A549 (cell line): ENCODE results near the gene TRIM29. TPM values are rescaled to one million over a fixed set of nuclear protein-coding genes. Genes with fewer than 3 reads are reported as not detected.

ENCODE experiments used
- ATAC-seq, 2 experiments: fragments of 200-7000 bp in 1 of 2; fragments of >200 bp in 1 of 2; cut with Nextera tagmentation in 1 of 2; cut with Tn5 transposase in 1 of 2; 3 replicates each; pipeline versions ENCODE4 v1.8.0 to v1.9.1; 2018 to 2020; ENCODE audit warnings: mild to moderate bottlenecking in 1 of 2, moderate library complexity in 1 of 2
- CTCF ChIA-PET: fragments of 300-600 bp; sonication (Branson Sonifier 250); formaldehyde crosslinking; extraction: SDS; loops from one replicate; lab custom pipeline; 2021; ENCODE audit warnings: antibody characterized with exemption, inconsistent platforms; lab: Yijun Ruan, JAX
- POLR2A ChIA-PET: fragments of 350-600 bp; formaldehyde crosslinking; extraction: SDS; loops from one replicate; lab custom pipeline; 2021; ENCODE audit warnings: antibody characterized with exemption, inconsistent platforms; lab: Yijun Ruan, JAX
- DNase-seq, 2 experiments: peaks; one replicate each; pipeline versions ENCODE4 v3.0.0 to v3.0.0-alpha.2; 2011 to 2016; ENCODE audit warnings: low read depth in 1 of 2, low spot score in 1 of 2
- FAIRE-seq: peaks from 2 replicates; lab custom pipeline; 2011; peaks lifted over from hg19 to GRCh38; lab: Jason Lieb, UNC
- H3K27ac ChIP-seq, 2 experiments: fragments of >200 bp; sonication (Bioruptor Twin); formaldehyde crosslinking; 3 replicates each; pipeline ENCODE4 v1.5.1; 2016 to 2017
- H3K4me1 ChIP-seq: fragments of >200 bp; sonication (Bioruptor Twin); formaldehyde crosslinking; 3 replicates; pipeline ENCODE4 v1.6.1; 2016
- H3K4me2 ChIP-seq: fragments of >200 bp; sonication (Bioruptor Twin); formaldehyde crosslinking; 3 replicates; pipeline ENCODE4 v1.6.1; 2016
- H3K4me3 ChIP-seq: fragments of >200 bp; sonication (Bioruptor Twin); formaldehyde crosslinking; 3 replicates; pipeline ENCODE4 v1.5.1; 2016
- H3K9me3 ChIP-seq: fragments of >200 bp; sonication (Bioruptor Twin); formaldehyde crosslinking; 3 replicates; pipeline ENCODE4 v1.6.1; 2016
- CEBPB ChIP-seq, 2 experiments: fragments of >200 bp in 1 of 2; sonication (Bioruptor Twin) in 1 of 2; formaldehyde crosslinking in 1 of 2; IDR thresholded peaks; 2 replicates each; pipeline ENCODE4 v1.6.1; 2012 to 2016
- CHD4 ChIP-seq: fragments of 200-600 bp; sonication (generic); IDR thresholded peaks from 2 replicates; pipeline ENCODE4 v1.6.1; 2016; ENCODE audit warnings: antibody characterized with exemption, mild to moderate bottlenecking, borderline replicate concordance
- EHMT2 ChIP-seq: fragments of 200-600 bp; sonication (generic); IDR thresholded peaks from 2 replicates; pipeline ENCODE4 v1.6.1; 2016; ENCODE audit warnings: antibody characterized with exemption, low read depth, mild to moderate bottlenecking, moderate library complexity
- FOSB ChIP-seq: fragments of 250-450 bp; sonication (Bioruptor Pico); IDR thresholded peaks from 2 replicates; pipeline ENCODE4 v1.5.0; 2020; ENCODE audit warnings: mild to moderate bottlenecking, moderate library complexity
- FOXS1 ChIP-seq: fragments of 250-450 bp; sonication (Bioruptor Pico); IDR thresholded peaks from 2 replicates; pipeline ENCODE4 v1.5.0; 2020; ENCODE audit warnings: mild to moderate bottlenecking, moderate library complexity
- GATA3 ChIP-seq: IDR thresholded peaks from 2 replicates; pipeline ENCODE4 v1.6.1; 2012; ENCODE audit warnings: borderline replicate concordance
- HDAC2 ChIP-seq: fragments of 200-600 bp; sonication (generic); IDR thresholded peaks from 2 replicates; pipeline ENCODE4 v1.6.1; 2016
- HEYL ChIP-seq: fragments of 250-450 bp; sonication (Bioruptor Pico); IDR thresholded peaks from 2 replicates; pipeline ENCODE4 v1.8.0; 2021; ENCODE audit warnings: mild to moderate bottlenecking, moderate library complexity
- HOXB13 ChIP-seq: fragments of 250-450 bp; sonication (Bioruptor Pico); IDR thresholded peaks from 2 replicates; pipeline ENCODE4 v1.5.0; 2020; ENCODE audit warnings: low read depth, mild to moderate bottlenecking, moderate library complexity
- HOXB5 ChIP-seq: fragments of 250-450 bp; sonication (Bioruptor Pico); IDR thresholded peaks from 2 replicates; pipeline ENCODE4 v1.5.0; 2020; ENCODE audit warnings: mild to moderate bottlenecking, moderate library complexity
- JUNB ChIP-seq: fragments of >200 bp; sonication (Bioruptor Twin); formaldehyde crosslinking; IDR thresholded peaks from 2 replicates; pipeline ENCODE4 v1.6.1; 2016
- MAFK ChIP-seq: fragments of 450-650 bp; IDR thresholded peaks from 2 replicates; pipeline ENCODE4 v1.6.1; 2014; ENCODE audit not compliant: partially characterized antibody
- MYC ChIP-seq: IDR thresholded peaks from 2 replicates; pipeline ENCODE4 v1.6.1; 2012; ENCODE audit warnings: mild to moderate bottlenecking, inconsistent platforms, low read length, improper control_type of control experiment, borderline replicate concordance
- NPAS2 ChIP-seq: fragments of 250-450 bp; sonication (Bioruptor Pico); IDR thresholded peaks from 2 replicates; pipeline ENCODE4 v1.8.0; 2022; ENCODE audit warnings: mild to moderate bottlenecking, moderate library complexity, borderline replicate concordance
- PHF8 ChIP-seq: fragments of 200-600 bp; sonication (generic); IDR thresholded peaks from 2 replicates; pipeline ENCODE4 v1.6.1; 2016; ENCODE audit warnings: low read depth, mild to moderate bottlenecking, antibody characterized with exemption, moderate library complexity, borderline replicate concordance
- POLR2A ChIP-seq: IDR thresholded peaks from 2 replicates; pipeline ENCODE4 v1.6.1; 2012; ENCODE audit warnings: mild to moderate bottlenecking, low read length
- RAD21 ChIP-seq, 2 experiments: fragments of >200 bp in 1 of 2; sonication (Bioruptor Twin) in 1 of 2; formaldehyde crosslinking in 1 of 2; IDR thresholded peaks in 1 of 2; conservative IDR thresholded peaks in 1 of 2; 2 replicates in 1 of 2; 3 replicates in 1 of 2; pipeline ENCODE4 v1.6.1; 2012 to 2018; ENCODE audit warnings: inconsistent platforms in 1 of 2
- RARB ChIP-seq: fragments of 250-450 bp; sonication (Bioruptor Pico); IDR thresholded peaks from 2 replicates; pipeline ENCODE4 v1.8.0; 2021; ENCODE audit warnings: mild to moderate bottlenecking, moderate library complexity
- RCOR1 ChIP-seq: fragments of 150-350 bp; IDR thresholded peaks from 2 replicates; pipeline ENCODE4 v1.6.1; 2014; ENCODE audit warnings: antibody characterized with exemption, low read length, low read depth
- RFX5 ChIP-seq: fragments of 450-650 bp; IDR thresholded peaks from 2 replicates; pipeline ENCODE4 v1.7.1; 2014; ENCODE audit warnings: antibody characterized with exemption, mild to moderate bottlenecking, moderate library complexity
- ZNF302 ChIP-seq: fragments of 250-450 bp; sonication (Bioruptor Pico); IDR thresholded peaks from 2 replicates; pipeline ENCODE4 v1.9.0; 2021; ENCODE audit warnings: inconsistent platforms, mild to moderate bottlenecking, moderate library complexity
- ZSCAN20 ChIP-seq: fragments of 250-450 bp; sonication (Bioruptor Pico); IDR thresholded peaks from 2 replicates; pipeline ENCODE4 v1.8.0; 2022; ENCODE audit warnings: mild to moderate bottlenecking, moderate library complexity
- WGBS: methylation state at CpG from one replicate; pipeline ENCODE4 v1.1.6; 2017; ENCODE audit errors: missing lambda C conversion rate; 5-methylcytosine and 5-hydroxymethylcytosine counted together
- polyA plus RNA-seq, 4 experiments: library from polyadenylated mRNA; depleted of rRNA in 3 of 4; stranded (reverse); fragments of >200 nt; fragmentation: RNase III in 1 of 4; extraction: RNeasy Plus Mini Kit Qiagen cat#74134 plus additional on column Dnase treatment in 1 of 4; gene quantifications; 2 replicates in 3 of 4; 3 replicates in 1 of 4; pipeline ENCODE4 v1.2.3, GENCODE V29; 2011 to 2017
- TF ChIP-seq, protein P1 (sequence below): fragments of 250-450 bp; sonication (Bioruptor Pico); IDR thresholded peaks from 2 replicates; pipeline ENCODE4 v1.5.0; 2021; ENCODE audit warnings: mild to moderate bottlenecking, moderate library complexity, borderline replicate concordance
- TF ChIP-seq, protein P2 (sequence below): IDR thresholded peaks from 2 replicates; pipeline ENCODE4 v1.6.1; 2012; ENCODE audit warnings: low read depth, borderline replicate concordance
- TF ChIP-seq, protein P3 (sequence below): fragments of 150-350 bp; IDR thresholded peaks from 2 replicates; pipeline ENCODE4 v1.6.1; 2014; ENCODE audit warnings: low read depth, mild to moderate bottlenecking, low read length
- TF ChIP-seq, protein P4 (sequence below): IDR thresholded peaks from 2 replicates; pipeline ENCODE4 v1.6.1; 2012
- TF ChIP-seq, protein P5 (sequence below): fragments of >200 bp; sonication (Bioruptor Twin); formaldehyde crosslinking; IDR thresholded peaks from 3 replicates; pipeline ENCODE4 v1.6.1; 2016
- TF ChIP-seq, protein P6 (sequence below): fragments of 450-650 bp; IDR thresholded peaks from 2 replicates; pipeline ENCODE4 v1.6.1; 2014; ENCODE audit warnings: antibody characterized with exemption

Gene TRIM29
- polyA plus RNA-seq, 2 of the 4 experiments (the other 2 are of a cell fraction): 2.7 to 3.6 TPM

DNA sequence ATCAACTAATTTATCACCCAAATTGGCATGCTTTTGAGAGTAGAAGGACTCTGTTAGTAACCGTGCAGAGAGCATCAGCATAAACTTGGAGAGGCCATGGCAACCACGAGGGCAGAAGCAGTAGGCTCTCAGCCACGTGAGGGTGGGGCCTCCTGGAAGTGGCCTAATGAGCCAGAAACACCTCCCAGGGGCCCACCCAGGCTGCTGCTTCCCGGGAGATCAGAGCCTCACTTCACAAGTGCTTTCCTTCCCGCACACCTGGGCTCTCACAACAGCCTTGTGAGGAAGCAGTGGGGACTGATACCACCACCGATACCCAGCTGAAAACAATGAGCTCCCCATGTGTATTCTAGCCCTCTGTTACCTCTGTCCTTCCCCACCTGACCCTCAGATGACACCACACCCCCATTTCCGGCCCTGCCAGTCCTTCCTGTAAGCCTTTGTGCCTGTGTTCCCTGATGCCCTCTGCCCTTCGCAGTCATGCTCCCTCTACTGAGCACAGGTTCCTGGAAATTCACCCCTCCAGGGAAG lies 17.0 kb downstream of the TRIM29 start:
- Histone ChIP-seq H3K4me2 (no peak overlapping the region), H3K27ac (0 out of 6 replicates have a peak overlapping the region, but pooled peaks of 1 of the 2 experiments have one; percentile 34), H3K9me3 (no peaks in the 10 kb centered on the region), H3K4me3 (no peak overlapping the region), H3K4me1 (peaks cover 37% of the 10 kb centered on the region)
- DNase-seq (no peak), FAIRE-seq (no peak), ATAC-seq (no peak)
- POLR2A ChIA-PET: no interaction called here
- CTCF ChIA-PET: interaction anchor here (5.3 kb wide), 1 partner anchor 12 kb away, joined by 34 read pairs; no protein-coding TSS in a partner anchor
- 54% methylated on average over 7 of the region's 8 CpGs for WGBS
- TF ChIP-seq ZSCAN20 (CRISPR knock-in tag) (no peak), POLR2A (no peak)
- TF ChIP-seq, protein P1, sequence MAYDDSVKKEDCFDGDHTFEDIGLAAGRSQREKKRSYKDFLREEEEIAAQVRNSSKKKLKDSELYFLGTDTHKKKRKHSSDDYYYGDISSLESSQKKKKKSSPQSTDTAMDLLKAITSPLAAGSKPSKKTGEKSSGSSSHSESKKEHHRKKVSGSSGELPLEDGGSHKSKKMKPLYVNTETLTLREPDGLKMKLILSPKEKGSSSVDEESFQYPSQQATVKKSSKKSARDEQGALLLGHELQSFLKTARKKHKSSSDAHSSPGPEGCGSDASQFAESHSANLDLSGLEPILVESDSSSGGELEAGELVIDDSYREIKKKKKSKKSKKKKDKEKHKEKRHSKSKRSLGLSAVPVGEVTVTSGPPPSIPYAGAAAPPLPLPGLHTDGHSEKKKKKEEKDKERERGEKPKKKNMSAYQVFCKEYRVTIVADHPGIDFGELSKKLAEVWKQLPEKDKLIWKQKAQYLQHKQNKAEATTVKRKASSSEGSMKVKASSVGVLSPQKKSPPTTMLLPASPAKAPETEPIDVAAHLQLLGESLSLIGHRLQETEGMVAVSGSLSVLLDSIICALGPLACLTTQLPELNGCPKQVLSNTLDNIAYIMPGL: no peak

DNA sequence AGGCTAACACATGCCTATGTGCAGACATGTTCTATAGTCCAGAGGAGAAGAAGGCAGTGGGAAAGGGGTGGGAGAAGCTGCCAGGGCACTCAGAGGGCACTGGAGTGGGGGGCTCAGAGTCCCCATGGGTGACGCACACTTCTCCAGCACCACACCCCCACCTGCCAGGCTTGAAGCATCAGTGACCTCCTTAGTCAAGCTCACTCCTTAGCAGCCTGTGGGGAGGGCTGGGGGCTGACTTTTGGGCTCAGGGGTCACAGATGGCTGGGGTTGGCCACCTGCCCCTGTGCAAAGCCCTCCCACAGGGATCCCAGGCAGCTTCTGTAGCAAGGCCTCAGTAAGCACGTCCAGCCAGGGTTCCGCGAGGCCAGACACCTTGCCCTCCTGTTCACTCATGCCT lies 18.8 kb downstream of the TRIM29 start:
- FAIRE-seq (no peak), ATAC-seq (no peak), DNase-seq (no peak)
- ChIA-PET CTCF (interaction anchor here (5.3 kb wide), 1 partner anchor 10 kb away, joined by 34 read pairs; no protein-coding TSS in a partner anchor), POLR2A (no interaction called here)
- TF ChIP-seq HEYL (CRISPR knock-in tag): no peak
- no peak for TF ChIP-seq NPAS2 (CRISPR knock-in tag)
- no peak for TF ChIP-seq JUNB
- TF ChIP-seq EHMT2: no peak
- TF ChIP-seq, protein P2, sequence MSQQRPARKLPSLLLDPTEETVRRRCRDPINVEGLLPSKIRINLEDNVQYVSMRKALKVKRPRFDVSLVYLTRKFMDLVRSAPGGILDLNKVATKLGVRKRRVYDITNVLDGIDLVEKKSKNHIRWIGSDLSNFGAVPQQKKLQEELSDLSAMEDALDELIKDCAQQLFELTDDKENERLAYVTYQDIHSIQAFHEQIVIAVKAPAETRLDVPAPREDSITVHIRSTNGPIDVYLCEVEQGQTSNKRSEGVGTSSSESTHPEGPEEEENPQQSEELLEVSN: no peak
- no peak for TF ChIP-seq RCOR1
- no peak for TF ChIP-seq RFX5
- TF ChIP-seq, protein P3, sequence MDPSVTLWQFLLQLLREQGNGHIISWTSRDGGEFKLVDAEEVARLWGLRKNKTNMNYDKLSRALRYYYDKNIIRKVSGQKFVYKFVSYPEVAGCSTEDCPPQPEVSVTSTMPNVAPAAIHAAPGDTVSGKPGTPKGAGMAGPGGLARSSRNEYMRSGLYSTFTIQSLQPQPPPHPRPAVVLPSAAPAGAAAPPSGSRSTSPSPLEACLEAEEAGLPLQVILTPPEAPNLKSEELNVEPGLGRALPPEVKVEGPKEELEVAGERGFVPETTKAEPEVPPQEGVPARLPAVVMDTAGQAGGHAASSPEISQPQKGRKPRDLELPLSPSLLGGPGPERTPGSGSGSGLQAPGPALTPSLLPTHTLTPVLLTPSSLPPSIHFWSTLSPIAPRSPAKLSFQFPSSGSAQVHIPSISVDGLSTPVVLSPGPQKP: no peak
- TF ChIP-seq HOXB13 (CRISPR knock-in tag): no peak
- no peak for TF ChIP-seq RARB (CRISPR knock-in tag)
- TF ChIP-seq, protein P4, sequence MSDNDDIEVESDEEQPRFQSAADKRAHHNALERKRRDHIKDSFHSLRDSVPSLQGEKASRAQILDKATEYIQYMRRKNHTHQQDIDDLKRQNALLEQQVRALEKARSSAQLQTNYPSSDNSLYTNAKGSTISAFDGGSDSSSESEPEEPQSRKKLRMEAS: no peak
- TF ChIP-seq, protein P5, sequence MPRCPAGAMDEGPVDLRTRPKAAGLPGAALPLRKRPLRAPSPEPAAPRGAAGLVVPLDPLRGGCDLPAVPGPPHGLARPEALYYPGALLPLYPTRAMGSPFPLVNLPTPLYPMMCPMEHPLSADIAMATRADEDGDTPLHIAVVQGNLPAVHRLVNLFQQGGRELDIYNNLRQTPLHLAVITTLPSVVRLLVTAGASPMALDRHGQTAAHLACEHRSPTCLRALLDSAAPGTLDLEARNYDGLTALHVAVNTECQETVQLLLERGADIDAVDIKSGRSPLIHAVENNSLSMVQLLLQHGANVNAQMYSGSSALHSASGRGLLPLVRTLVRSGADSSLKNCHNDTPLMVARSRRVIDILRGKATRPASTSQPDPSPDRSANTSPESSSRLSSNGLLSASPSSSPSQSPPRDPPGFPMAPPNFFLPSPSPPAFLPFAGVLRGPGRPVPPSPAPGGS: no peak
- Histone ChIP-seq H3K4me3 (no peak overlapping the region), H3K4me2 (no peak overlapping the region), H3K9me3 (no peaks in the 10 kb centered on the region), H3K27ac (no peak overlapping the region), H3K4me1 (peaks cover 21% of the 10 kb centered on the region)
- WGBS: 95% methylated on average over 4 of the region's 4 CpGs

DNA sequence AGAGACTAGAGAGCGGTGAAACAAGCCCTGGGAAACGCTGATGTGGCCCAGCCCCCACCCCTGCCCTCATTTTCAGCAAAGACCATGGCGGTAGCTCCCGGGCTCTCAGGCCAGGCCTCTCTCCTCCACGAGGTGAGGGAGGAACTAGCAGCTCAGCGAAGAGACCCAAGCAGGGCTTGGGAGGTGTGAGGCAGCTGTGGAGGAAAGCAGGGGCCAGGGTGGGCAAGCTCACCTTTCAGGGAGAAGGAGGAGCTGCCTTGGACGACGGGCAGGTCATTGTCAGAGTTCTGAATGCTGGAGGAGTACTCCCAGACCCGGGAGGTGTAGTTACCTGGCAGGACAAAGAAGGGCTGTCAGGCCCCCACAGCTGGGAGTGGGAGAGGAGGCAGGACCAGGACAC lies 19.9 kb downstream of the TRIM29 start:
- H3K4me1 ChIP-seq: peaks cover 16% of the 10 kb centered on the region; the same call in 2 of the 3 replicates
- ChIA-PET POLR2A (no interaction called here), CTCF (interaction anchor here (5.3 kb wide), 1 partner anchor 9 kb away, joined by 34 read pairs; no protein-coding TSS in a partner anchor)
- DNase-seq (no peak), FAIRE-seq (no peak), ATAC-seq (no peak)
- no peaks in the 10 kb centered on the region for H3K9me3 ChIP-seq
- 42% methylated on average over 2 of the region's 9 CpGs for WGBS
- no peak overlapping the region for H3K27ac ChIP-seq
- H3K4me3 ChIP-seq: no peak overlapping the region
- H3K4me2 ChIP-seq: no peak overlapping the region
- TF ChIP-seq HOXB5 (CRISPR knock-in tag) (no peak), GATA3 (no peak), FOXS1 (CRISPR knock-in tag) (no peak), MAFK (no peak), RAD21 (conservative IDR thresholded peaks at IDR 0.05 in 1 of 2, IDR thresholded peaks at IDR 0.05 in 1 of 2) (no peak), HDAC2 (no peak), ZSCAN20 (CRISPR knock-in tag) (no peak), NPAS2 (CRISPR knock-in tag) (no peak), FOSB (no peak), PHF8 (no peak), CHD4 (no peak), CEBPB (IDR thresholded peaks at IDR 0.05) (no peak), ZNF302 (no peak), MYC (no peak)
- TF ChIP-seq, protein P2: no peak
- TF ChIP-seq, protein P6, sequence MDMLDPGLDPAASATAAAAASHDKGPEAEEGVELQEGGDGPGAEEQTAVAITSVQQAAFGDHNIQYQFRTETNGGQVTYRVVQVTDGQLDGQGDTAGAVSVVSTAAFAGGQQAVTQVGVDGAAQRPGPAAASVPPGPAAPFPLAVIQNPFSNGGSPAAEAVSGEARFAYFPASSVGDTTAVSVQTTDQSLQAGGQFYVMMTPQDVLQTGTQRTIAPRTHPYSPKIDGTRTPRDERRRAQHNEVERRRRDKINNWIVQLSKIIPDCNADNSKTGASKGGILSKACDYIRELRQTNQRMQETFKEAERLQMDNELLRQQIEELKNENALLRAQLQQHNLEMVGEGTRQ: no peak
